ENCODE measurements around the gene TMEM30B.

TMEM30B gene

DNA sequence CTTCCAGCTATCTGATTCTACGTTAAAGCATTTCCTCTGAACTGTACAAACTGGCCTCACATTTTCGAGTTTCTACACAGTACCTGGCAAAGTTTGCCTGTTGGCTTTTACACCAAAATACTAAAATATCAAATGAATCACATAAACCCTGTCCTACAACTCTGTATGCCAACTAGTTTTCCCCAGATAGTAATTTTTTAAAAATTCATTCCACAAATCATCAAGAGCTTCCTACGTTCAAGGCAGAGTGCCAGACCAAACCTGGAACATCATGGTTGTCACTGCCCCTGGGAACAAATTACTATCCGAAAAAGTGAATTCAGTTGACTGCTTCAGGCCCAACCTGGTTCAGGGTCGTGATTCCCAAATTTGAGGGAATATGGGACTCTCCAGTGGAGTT lies 2.1 kb downstream of the TMEM30B start:
- ChIA-PET CTCF (no interaction called here), POLR2A (no interaction called here)
- TF ChIP-seq SP1 (IDR thresholded peaks at IDR 0.05) (no peak), LEF1 (IDR thresholded peaks at IDR 0.05; ENCODE audit: borderline replicate concordance) (no peak), ZNF384 (IDR thresholded peaks at IDR 0.05) (no peak), CTBP1 (IDR thresholded peaks at IDR 0.05; ENCODE audit: borderline replicate concordance) (no peak), TARDBP (IDR thresholded peaks at IDR 0.05) (no peak), HDGF (IDR thresholded peaks at IDR 0.05; ENCODE audit: borderline replicate concordance) (no peak), FOXA1 (IDR thresholded peaks at IDR 0.05) (no peak), FOXK2 (IDR thresholded peaks at IDR 0.05) (no peak), SUZ12 (IDR thresholded peaks at IDR 0.05) (no peak), ARNT (IDR thresholded peaks at IDR 0.05) (no peak), FOXM1 (IDR thresholded peaks at IDR 0.05; ENCODE audit: borderline replicate concordance) (no peak), NFRKB (IDR thresholded peaks at IDR 0.05) (no peak), BHLHE40 (IDR thresholded peaks at IDR 0.05; ENCODE audit: borderline replicate concordance) (no peak), ELF4 (IDR thresholded peaks at IDR 0.05) (no peak), L3MBTL2 (conservative IDR thresholded peaks at IDR 0.05) (no peak)
- TF ChIP-seq, protein P1, sequence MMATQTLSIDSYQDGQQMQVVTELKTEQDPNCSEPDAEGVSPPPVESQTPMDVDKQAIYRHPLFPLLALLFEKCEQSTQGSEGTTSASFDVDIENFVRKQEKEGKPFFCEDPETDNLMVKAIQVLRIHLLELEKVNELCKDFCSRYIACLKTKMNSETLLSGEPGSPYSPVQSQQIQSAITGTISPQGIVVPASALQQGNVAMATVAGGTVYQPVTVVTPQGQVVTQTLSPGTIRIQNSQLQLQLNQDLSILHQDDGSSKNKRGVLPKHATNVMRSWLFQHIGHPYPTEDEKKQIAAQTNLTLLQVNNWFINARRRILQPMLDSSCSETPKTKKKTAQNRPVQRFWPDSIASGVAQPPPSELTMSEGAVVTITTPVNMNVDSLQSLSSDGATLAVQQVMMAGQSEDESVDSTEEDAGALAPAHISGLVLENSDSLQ (IDR thresholded peaks at IDR 0.05) = no peak
- DNase-seq (ENCODE audit: extremely low spot score) = no peak

DNA sequence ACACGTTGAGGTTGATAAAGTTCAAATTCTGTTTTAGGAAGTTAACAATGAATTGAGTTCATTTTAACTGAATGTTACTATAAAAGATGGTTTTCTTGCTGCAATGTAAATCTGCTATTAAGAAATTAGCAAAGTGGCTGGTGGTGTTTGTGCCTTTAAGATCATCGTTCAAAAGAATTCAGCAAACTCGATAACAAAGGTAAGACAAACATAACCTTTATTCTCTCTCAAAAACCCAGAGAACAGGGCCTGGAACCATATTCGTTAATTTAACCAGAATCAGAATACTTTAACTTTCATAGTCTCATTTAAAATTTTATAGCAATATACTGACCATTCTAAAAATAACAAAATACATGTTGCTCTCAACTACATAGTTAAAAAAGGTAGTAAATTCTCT lies 3.4 kb downstream of the TMEM30B start:
- CTCF ChIA-PET = interaction anchor here (1.0 kb wide), 1 partner anchor 19 kb away, joined by 3 read pairs; no protein-coding TSS in a partner anchor

DNA sequence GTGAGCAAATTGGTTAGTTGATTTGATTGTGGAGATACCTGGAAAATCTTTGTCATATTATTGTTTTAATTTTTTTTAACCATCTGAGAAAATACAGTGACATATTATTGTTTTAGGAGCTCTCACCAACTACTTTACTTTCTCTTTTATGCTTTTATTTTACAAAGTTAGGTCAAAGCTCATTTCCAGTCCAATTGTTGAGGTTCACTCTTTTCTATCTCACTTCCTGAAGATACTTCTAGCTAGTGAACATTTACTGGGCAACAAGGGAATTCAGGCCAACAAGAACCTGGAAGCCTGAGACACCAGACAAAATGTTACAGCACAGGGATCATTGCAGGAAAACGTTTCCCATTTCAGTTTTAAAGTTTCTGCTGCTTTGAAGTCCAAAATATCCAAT lies 3.9 kb downstream of the TMEM30B start:
- DNase-seq (ENCODE audit: extremely low spot score) = no peak
- no peak for TF ChIP-seq FOXA1 (IDR thresholded peaks at IDR 0.05)
- no peak for TF ChIP-seq SP1 (IDR thresholded peaks at IDR 0.05)
- TF ChIP-seq ELF4 (IDR thresholded peaks at IDR 0.05) = no peak
- no peak for TF ChIP-seq TARDBP (IDR thresholded peaks at IDR 0.05)
- no peak for TF ChIP-seq L3MBTL2 (conservative IDR thresholded peaks at IDR 0.05)
- no peak for TF ChIP-seq SUZ12 (IDR thresholded peaks at IDR 0.05)
- no peak for TF ChIP-seq HDGF (IDR thresholded peaks at IDR 0.05; ENCODE audit: borderline replicate concordance)
- TF ChIP-seq LEF1 (IDR thresholded peaks at IDR 0.05; ENCODE audit: borderline replicate concordance) = no peak
- no peak for TF ChIP-seq ZNF384 (IDR thresholded peaks at IDR 0.05)
- no peak for TF ChIP-seq BHLHE40 (IDR thresholded peaks at IDR 0.05; ENCODE audit: borderline replicate concordance)
- TF ChIP-seq FOXM1 (IDR thresholded peaks at IDR 0.05; ENCODE audit: borderline replicate concordance) = no peak
- TF ChIP-seq FOXK2 (IDR thresholded peaks at IDR 0.05) = no peak
- TF ChIP-seq, protein P1 (IDR thresholded peaks at IDR 0.05) = no peak
- no peak for TF ChIP-seq CTBP1 (IDR thresholded peaks at IDR 0.05; ENCODE audit: borderline replicate concordance)
- TF ChIP-seq NFRKB (IDR thresholded peaks at IDR 0.05) = no peak
- no peak for TF ChIP-seq ARNT (IDR thresholded peaks at IDR 0.05)
- POLR2A ChIA-PET = no interaction called here
- CTCF ChIA-PET = interaction anchor here (0.9 to 1.0 kb wide), 2 partner anchors 8 to 20 kb away, joined by 3 read pairs; no protein-coding TSS in a partner anchor

More for the DNA sequence above, 3.4 kb downstream of the TMEM30B start:
- DNase-seq (ENCODE audit: extremely low spot score) = no peak
- no peak for TF ChIP-seq LEF1 (IDR thresholded peaks at IDR 0.05; ENCODE audit: borderline replicate concordance)
- no peak for TF ChIP-seq FOXM1 (IDR thresholded peaks at IDR 0.05; ENCODE audit: borderline replicate concordance)
- no peak for TF ChIP-seq HDGF (IDR thresholded peaks at IDR 0.05; ENCODE audit: borderline replicate concordance)
- no peak for TF ChIP-seq BHLHE40 (IDR thresholded peaks at IDR 0.05; ENCODE audit: borderline replicate concordance)
- TF ChIP-seq NFRKB (IDR thresholded peaks at IDR 0.05) = no peak
- TF ChIP-seq SP1 (IDR thresholded peaks at IDR 0.05) = no peak
- TF ChIP-seq L3MBTL2 (conservative IDR thresholded peaks at IDR 0.05) = no peak
- TF ChIP-seq, protein P1 (IDR thresholded peaks at IDR 0.05) = no peak
- no peak for TF ChIP-seq FOXA1 (IDR thresholded peaks at IDR 0.05)
- no peak for TF ChIP-seq TARDBP (IDR thresholded peaks at IDR 0.05)
- no peak for TF ChIP-seq CTBP1 (IDR thresholded peaks at IDR 0.05; ENCODE audit: borderline replicate concordance)
- no peak for TF ChIP-seq ZNF384 (IDR thresholded peaks at IDR 0.05)
- POLR2A ChIA-PET = no interaction called here

DNA sequence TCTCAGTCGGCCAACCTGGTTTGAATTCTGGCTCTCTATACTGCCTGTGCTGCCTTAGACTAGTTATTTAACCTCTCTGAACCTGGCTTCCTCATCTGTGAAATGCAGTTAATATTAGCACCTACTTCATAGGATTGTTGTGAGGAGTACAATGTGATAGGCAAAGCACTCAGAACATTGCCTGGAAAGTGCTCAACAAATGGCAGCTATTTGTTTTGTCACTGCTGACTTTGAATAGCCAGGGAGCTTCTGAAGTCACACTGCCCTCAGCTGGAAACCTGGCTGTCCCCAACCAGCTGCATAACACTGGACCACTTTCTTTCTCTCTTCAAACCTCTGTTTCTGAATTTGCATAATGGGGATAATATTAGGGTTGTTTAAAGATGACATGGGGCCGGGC lies 9.6 kb downstream of the TMEM30B start:
- ChIA-PET CTCF (no interaction called here), POLR2A (no interaction called here)
- no peak for DNase-seq (ENCODE audit: extremely low spot score)
- TF ChIP-seq BHLHE40 (IDR thresholded peaks at IDR 0.05; ENCODE audit: borderline replicate concordance) (no peak), ARNT (IDR thresholded peaks at IDR 0.05) (no peak), NFRKB (IDR thresholded peaks at IDR 0.05) (no peak)
- TF ChIP-seq, protein P1 (IDR thresholded peaks at IDR 0.05) = no peak

DNA sequence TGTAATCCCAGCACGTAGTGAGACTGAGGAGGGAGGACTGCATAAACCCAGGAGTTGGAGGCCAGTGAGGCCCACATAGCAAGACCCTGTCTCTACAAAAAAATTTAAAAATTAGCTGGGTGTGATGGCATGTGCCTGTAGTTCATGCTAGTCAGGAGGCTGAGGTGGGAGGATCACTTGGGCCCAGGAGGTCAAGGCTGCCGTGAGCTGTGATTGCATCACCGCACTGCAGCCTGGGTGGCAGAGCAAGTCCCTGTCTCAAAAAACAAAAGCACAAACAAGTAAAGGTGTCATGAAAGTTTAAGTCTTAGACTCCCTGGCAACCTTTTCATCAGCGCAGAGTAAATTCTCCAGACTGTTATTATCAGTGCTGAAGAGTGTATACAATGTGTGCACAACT lies 10.4 kb downstream of the TMEM30B start:
- no peak for DNase-seq (ENCODE audit: extremely low spot score)
- POLR2A ChIA-PET = no interaction called here
- TF ChIP-seq LEF1 (IDR thresholded peaks at IDR 0.05; ENCODE audit: borderline replicate concordance) = no peak
- TF ChIP-seq, protein P1 (IDR thresholded peaks at IDR 0.05) = no peak
- no peak for TF ChIP-seq SUZ12 (IDR thresholded peaks at IDR 0.05)
- no peak for TF ChIP-seq HDGF (IDR thresholded peaks at IDR 0.05; ENCODE audit: borderline replicate concordance)
- TF ChIP-seq TARDBP (IDR thresholded peaks at IDR 0.05) = no peak
- no peak for TF ChIP-seq FOXK2 (IDR thresholded peaks at IDR 0.05)
- no peak for TF ChIP-seq FOXM1 (IDR thresholded peaks at IDR 0.05; ENCODE audit: borderline replicate concordance)
- no peak for TF ChIP-seq CTBP1 (IDR thresholded peaks at IDR 0.05; ENCODE audit: borderline replicate concordance)
- no peak for TF ChIP-seq SP1 (IDR thresholded peaks at IDR 0.05)
- TF ChIP-seq ZNF384 (IDR thresholded peaks at IDR 0.05) = no peak
- TF ChIP-seq ARNT (IDR thresholded peaks at IDR 0.05) = no peak
- no peak for TF ChIP-seq ELF4 (IDR thresholded peaks at IDR 0.05)
- TF ChIP-seq NFRKB (IDR thresholded peaks at IDR 0.05) = no peak
- CTCF ChIA-PET = interaction anchor here (1.1 kb wide), 1 partner anchor 15 kb away, joined by 3 read pairs; no protein-coding TSS in a partner anchor
